GM19468 (cell line): ENCODE data around the gene KATNAL1.

Experiments
- ATAC-seq: cut with Tn5 transposase; IDR thresholded peaks from one replicate; pipeline ENCODE4 v1.9.1; 2021; ENCODE audit warnings: mild to moderate bottlenecking, moderate library complexity, moderate number of reproducible peaks; ENCODE audit not compliant: unreplicated experiment; ENCODE audit errors: extremely low read depth

KATNAL1 gene

GRCh38 chr13:30172593-30173302 lies 134.6 kb downstream of the KATNAL1 start:
- no peak for ATAC-seq

- no peak for ATAC-seq
Observed at GRCh38 chr13:30170569-30170968, 136.8 kb downstream of the KATNAL1 start.

GRCh38 chr13:30169442-30169841 lies 137.9 kb downstream of the KATNAL1 start:
- no peak for ATAC-seq

DNA sequence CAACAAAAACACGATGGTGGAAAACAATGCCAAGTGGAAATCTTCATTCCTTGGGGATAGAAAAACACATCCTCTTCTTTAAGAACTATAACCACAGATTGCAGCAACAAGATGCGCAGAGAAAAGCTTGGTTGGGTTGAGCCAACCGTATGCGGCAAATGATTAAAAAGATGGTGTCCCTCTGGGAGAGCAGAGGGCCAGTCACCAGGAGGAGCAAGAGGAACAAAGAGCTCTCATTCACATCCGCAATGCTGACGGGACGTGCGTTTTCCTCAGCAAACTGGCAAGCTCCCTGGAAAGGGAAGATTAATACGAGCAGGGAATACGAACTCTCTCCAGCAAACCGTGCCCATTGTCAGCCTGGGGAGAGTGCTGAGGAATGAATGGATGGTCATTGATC lies 141.6 kb downstream of the KATNAL1 start:
- ATAC-seq, result no peak

DNA sequence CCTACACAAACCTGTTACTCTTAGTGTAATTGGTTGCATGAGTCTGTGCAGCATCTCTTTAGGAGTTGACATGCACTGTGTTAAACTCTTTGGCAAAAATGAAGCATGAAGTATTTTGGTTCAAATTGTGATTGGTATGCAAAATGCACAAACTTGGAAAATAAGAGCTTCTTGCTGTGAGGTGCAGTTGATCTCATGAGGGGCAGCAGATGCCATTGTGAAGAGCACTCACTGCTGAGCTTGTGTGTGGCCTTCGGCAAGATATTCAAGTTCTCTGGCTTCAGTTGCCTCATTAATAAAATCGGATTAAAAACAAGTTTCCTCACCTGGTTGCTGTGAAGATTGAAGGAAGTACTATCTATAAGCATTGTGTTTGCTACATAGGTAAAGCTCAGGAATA lies 142.3 kb downstream of the KATNAL1 start:
- ATAC-seq, result no peak

DNA sequence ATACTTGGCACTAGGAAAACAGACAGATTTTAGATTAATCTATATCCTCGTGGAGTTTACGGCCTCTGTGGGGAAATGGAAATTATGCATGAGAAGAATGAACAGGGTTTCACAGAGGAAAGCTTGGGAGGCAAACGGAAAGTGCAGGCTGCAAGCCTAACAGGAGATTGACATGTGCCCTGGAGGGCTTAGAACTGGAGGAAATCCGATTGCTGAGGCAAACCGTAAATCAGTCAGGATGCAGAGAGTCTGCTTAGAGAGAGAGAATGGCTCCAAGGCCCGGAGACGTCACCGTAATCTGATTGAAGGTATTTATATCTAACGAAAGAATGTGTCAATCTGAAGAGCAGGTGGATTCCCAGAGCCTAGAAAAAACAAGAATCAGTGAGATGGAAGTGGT lies 143.2 kb downstream of the KATNAL1 start:
- no peak for ATAC-seq

DNA sequence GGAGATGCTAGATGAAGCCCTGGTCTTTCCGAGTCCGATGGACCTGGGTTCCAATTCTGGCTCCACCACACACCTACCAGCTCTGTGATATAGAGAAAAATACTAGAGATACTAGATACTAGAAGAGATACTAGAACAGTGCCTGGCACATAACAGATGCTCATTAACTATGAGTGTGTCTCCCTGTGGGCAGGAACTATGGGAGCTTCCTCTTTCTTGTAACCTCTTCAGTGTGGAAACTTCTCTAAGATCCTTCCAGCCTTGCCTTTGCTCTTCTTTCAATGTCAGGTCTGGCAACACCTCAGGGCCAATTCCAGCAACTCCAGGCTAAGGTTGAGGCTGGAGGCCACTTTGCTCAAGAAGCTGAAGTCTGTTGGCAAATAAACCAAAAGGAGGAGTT lies 143.9 kb downstream of the KATNAL1 start:
- no peak for ATAC-seq

DNA sequence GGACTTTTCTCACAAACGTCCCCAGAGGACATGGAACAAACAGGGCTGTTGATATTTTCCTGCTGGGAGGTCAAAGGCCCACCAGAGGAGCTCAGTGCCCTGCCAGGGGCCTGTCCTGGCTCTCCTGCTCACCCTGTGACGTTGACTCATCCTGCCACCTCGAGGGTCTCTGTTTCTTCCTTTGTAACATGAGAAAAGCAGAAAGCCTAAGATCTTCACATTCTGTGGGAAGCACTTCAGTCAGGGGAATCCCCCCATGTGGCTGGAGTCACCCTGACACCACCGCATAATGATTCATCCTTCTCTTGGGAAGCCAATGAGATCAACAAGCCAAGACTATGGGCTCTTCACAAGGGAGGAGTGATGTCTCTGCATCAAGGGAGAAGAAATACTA lies 147.9 kb downstream of the KATNAL1 start:
- no peak for ATAC-seq

DNA sequence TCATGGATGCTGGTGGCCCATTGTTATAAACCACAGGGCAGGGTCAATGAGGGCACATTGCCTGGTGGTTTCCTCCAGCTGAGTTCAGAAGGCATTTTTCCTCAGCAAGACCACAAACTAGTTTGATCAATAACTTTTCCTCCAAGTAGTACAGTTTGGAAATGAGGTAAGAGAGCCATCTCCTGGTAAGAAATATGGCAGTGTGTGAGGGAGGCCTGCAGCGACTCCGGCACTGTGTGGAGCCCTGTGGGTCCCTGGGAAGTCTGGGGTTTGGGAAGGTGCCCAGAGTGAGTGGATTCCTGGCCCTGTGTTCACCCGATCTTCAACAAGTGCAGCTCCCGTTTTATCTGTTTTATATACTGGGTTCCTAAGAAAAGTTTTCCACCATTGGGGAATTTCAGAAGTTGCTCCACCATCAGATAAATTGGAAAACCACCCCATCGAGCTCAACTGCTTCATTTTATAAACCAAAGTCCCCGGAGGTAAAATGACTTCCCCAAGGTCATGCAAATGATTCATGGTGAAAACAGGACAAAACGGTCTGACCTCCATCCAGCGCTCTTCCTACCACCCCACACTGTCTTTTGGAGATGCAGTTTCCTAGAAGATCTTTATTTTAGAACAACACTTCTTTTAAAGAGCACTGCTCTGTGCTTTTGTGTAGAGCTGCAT lies 148.4 kb downstream of the KATNAL1 start:
- ATAC-seq, result no peak

- ATAC-seq, result no peak
Observed at GRCh38 chr13:30157616-30157993, 149.7 kb downstream of the KATNAL1 start.

DNA sequence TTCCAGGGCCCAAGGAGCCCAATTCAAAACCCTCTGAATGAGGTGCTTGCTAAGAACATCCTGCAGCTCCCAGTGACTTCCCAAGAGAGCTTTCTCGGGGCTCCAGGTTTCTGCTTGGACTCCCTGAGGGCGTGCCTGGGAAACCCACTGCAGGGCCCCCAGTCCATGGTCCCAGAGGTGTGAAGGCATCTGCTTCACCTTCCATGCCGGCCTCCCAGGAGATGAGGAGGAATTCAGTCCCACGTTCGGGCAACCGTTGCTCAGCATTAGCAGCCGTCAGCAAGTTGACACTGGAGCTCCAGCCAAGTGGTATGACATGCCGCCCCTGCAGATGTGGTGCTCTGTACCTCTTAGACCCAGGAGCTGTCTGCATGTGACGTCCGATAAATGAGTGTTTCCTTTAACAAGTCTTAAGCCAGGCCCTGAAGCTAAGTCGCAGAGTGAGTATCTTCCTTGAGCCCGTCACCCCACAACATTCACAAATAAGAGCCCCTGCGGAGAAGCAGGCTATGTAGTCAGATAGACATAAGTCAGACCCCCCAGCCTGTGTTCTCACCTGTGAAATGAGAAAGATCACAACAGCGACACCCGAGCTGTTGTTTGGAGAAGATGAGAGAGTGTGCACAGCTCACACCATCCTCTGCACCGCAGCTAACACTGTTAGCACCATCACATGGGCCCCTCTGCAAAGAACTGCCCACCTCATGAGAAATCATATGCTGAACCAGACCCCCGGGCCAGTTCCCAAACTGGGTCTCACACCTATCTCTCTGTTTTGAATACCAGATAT lies 150.3 kb downstream of the KATNAL1 start:
- no peak for ATAC-seq

- ATAC-seq, result no peak
Observed at GRCh38 chr13:30156270-30156669, 151.1 kb downstream of the KATNAL1 start.

GRCh38 chr13:30154931-30155330 lies 152.4 kb downstream of the KATNAL1 start:
- no peak for ATAC-seq

DNA sequence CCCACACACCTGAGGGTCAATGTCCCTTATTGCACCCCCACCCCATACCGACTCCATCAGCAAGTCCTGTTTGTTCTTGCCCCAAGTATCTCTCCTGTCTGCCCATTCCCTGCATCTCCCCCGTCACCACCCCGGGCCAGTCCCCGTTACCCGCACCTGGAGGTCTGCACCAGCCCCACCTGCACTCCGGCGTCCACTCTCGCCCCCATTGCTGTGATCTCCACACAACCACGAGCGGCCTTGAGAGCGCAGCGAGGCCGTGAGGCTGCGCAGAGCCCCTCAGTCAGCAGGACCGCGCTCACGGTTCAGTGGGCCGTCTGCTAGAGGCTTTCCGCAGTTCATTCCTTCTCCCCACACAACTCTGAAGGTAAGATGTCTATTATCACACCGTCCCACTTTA lies 152.8 kb downstream of the KATNAL1 start:
- ATAC-seq, result no peak

DNA sequence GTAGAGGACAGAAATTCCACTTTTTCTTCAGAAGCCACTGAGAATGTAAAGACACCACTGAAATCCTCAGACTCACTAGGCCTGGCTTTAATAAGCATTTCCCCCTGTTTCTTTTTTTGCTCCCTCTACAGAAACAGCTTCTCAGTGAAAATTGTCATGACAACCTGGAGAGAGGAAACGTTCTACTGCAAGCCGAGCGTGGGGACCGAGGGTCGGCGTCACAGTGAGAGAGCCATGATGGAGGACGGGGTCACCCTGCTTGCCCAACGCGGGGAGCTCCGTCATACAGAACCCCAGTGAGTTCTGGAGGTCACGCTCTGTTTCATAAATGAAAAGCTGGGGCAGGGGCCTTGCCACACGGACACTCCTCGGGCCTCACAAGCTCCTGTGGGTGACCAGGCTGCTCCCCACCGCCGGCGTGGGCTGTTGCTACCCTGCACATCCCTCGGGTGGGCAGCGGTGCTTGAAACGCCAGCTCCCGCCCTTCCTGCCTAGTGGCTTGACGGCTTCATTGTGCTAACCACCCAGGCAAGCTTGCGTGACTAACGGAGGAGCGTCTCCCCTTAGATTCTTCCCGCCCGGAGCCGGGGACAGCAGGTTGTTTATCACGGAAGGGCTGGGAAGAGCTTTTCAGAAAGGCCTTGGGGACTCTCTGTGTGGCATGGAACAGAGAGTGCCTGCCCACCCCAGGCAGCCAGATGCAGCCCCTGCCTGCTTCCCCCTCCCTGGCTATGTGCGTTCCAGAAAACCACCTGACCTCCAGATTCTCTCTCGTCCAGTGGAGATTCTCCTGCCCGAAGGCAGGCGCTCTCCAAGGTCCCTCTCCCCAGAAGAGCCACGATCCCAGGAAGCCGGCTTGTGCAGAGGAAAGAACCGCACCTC lies 153.6 kb downstream of the KATNAL1 start:
- no peak for ATAC-seq
